HG02852 (cell line): Measurements from ENCODE around the gene KRTAP4-3.
"Not testable (repeated sequence)": the region's sequence is repeated elsewhere in the genome, so short reads cannot be mapped to it uniquely, and the experiment has no call there.

ENCODE experiments used
- ATAC-seq: cut with Tn5 transposase; IDR thresholded peaks from one replicate; pipeline ENCODE4 v1.9.1; 2021; ENCODE audit warnings: mild to moderate bottlenecking, moderate library complexity; ENCODE audit not compliant: unreplicated experiment

Gene KRTAP4-3

DNA sequence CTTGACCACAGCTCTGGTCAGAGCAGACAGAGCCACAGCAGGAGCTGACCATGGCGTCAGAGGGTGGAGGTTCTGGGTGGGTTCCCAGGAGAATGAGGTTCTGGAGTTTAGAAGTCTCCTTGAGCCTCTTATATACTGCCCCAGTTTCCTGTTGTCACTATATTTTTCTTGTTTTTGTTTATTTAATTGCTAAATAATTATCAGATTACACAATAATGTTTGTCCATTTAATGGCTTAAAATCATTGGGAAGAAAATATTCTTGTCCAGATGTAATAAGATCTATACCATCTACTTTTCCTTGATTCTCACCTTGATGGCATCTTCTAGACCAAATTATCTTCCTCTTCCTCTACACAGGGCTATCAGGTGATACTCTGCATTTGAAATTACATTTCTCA is at the start of gene KRTAP4-3:
Gene KRTAP4-3 (minus strand): TSS at position 101 of the 400 bp plus-strand sequence. CDS start 49 bp downstream, at position 52.
- ATAC-seq, result no peak

DNA sequence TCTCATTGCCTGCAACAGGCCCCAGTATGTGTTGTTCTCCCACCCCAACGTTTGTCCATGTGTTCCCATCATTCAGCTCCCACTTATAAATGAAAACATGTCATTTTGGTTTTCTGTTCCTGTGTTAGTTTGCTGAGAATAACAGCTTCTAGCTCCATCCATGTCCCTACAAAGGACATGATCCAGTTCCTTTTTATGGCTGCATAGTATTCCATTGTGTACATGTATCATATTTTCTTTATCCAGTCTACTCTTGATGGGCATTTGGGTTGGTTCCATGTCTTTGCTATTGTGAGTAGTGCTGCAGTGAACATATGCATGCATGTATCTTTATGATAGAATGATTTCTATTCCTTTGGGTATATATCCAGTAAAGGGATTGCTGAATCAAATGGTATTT is 47.7 kb upstream of the KRTAP4-3 start:
- no peak for ATAC-seq

DNA sequence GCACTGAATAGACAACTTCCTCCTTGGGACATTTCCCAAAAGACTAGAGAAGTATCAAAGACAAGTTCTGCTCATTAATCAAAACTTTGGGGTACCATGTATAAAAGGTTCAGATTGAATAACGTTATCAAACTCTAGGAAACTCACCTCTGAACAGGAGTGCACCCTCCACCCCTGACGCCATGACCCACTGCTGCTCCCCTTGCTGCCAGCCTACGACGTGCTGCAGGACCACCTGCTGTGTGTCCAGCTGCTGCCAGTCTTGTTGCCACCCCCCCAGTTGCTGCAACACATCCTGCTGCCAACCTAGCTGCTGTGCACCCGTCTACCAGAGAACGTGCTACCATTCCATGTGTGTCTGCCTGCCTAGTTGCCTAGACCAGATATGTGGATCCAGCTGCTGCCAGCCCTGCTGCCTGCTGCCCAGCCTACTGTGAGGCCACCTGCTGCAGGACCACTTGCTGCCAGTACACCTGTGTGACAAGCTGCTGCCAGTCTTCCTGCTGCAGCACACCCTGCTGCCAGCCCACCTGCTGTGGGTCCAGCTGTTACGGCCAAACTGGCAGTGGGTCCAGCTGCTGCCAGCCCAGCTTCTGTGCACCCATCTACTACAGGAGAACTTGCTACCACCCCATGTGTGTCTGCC is 44.6 kb upstream of the KRTAP4-3 start:
- no peak for ATAC-seq

DNA sequence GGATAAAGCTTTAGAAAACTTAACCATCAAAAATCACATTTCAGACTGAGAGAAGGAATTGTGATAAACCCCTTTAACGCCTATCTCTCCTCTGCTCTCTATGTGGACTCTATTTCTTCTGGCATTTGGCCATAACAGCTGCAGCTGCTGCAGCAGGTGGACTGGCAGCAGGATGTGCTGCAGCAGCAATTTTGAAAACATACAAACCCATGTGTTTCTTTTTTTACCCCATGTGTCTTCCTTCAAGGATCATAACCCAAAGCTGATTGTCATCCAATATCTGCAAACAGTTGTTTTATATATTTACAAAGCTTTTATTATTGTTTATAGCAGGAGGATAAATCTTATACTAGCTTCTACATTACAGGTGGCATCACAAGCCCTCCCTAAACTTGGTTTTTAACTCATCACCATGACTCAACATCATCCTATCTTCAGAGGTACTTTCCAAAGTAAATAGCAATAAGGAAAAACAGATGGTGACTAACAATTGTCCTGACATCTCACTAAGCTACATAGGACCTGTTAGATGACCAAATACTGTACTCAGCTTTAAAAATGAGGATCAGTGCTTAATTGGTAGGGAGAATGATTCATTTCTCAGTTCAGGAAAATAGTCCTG is 43.9 kb upstream of the KRTAP4-3 start:
- ATAC-seq, result no peak

DNA sequence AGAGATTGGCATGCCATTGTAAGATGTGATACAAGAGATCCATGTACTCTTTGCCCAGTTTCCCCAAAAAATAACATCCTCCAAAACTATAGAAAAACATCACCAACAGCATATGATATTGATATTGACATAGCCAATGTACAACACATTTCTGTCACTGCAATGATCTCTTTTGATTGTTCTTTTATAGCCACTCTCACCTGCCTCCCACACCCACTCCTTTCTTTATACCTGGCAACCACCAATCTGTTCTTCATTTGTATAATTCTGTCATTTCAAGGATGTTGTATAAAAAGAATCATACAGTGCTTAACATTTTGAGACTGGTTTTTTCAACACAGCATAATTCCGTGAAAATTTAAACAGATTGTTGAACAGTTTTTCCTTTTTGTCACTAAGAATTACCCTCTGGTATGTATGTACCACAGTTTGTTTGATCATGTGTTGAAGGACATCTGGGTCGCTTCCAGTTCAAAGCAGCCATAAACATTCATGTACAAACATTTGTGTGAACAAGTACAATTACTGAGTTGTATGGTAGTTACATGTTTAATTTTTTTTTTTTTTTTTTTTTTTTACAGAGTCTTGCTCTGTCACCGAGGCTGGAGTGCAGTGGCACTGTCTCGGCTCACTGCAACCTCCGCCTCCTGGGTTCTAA is 31.5 kb upstream of the KRTAP4-3 start:
- no peak for ATAC-seq

DNA sequence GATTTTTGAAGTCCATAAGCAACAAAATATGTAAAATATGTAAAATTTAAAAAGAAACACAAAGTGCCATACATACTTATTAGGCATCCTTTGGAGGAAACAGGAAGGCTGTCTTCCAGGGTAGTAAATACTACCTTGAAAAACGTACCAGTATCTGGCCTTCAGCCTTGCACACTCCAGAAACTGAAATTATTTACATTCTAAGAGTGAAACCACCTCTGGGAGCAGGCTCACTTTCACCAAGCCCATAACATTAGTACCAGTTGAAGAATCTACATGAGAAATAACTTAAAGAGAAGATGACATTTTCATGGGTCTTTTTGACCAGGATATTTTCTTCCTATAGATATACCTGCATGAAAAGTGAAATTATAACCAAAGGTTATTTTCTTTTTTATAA is 28.0 kb upstream of the KRTAP4-3 start:
- no peak for ATAC-seq

DNA sequence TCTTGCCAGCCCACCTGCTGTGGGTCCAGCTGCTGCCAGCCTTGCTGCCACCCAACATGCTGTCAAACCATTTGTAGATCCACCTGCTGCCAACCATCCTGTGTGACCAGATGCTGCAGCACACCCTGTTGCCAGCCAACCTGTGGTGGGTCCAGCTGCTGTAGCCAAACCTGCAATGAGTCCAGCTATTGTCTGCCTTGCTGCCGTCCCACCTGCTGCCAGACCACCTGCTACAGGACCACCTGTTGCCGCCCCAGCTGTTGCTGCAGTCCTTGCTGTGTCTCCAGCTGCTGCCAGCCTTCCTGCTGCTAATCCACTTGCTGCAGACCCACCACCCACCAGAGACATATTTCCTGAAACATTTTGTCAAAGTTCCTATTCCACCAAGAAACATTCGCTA is 22.3 kb upstream of the KRTAP4-3 start:
- no peak for ATAC-seq

DNA sequence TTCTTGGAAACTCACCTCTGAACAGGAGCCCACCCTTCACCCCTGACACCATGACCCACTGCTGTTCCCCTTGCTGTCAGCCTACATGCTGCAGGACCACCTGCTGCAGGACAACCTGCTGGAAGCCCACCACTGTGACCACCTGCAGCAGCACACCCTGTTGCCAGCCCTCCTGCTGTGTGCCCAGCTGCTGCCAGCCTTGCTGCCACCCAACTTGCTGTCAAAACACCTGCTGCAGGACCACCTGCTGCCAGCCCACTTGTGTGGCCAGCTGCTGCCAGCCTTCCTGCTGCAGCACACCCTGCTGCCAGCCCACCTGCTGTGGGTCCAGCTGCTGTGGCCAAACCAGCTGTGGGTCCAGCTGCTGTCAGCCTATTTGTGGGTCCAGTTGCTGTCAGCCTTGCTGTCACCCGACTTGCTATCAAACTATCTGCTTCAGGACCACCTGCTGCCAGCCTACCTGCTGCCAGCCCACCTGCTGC is 21.9 kb upstream of the KRTAP4-3 start, which contains the start of gene KRTAP9-1:
Gene KRTAP9-1 (plus strand): TSS at position 51 of the 482 bp plus-strand sequence. CDS start 0 bp downstream, at position 51.
- not testable (repeated sequence) for ATAC-seq

DNA sequence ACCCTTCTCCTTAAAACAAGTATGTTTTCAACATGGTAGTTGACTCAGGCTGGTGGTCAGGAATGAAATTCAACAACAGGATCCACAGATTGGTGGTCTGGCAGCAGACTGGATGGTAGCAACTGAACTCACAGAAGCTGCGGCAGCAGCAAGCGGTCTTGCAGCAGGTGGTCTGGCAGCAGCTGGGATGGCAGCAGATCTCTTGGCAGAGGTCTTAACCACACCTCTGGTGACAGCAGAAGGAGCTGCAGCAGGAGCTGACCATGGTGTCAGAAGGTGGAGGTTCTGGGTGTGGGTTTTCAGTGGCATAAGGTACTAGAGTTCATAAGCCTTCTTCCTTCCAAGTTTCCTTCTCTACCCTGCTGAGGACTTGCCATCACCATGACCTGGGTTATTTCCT is 18.9 kb upstream of the KRTAP4-3 start:
- no peak for ATAC-seq

DNA sequence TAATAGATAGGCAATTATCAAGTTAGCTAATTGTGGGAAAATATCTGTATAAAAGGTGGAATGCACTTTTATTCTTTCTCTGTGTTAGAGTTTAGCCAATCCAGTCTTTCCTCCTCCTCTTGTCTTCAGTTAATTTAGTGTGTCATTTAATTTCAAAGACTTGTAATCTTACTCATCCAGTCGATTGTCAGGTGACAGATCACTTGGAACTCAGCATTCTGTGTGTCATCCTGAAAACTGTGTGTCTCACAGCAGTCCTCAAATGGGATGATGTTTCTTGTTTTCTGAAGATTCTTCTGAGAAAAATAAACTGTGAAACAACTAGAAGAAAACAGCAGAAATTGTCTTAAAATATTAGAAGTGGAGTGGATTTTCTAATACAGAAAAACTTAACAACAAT is 17.0 kb upstream of the KRTAP4-3 start:
- no peak for ATAC-seq

DNA sequence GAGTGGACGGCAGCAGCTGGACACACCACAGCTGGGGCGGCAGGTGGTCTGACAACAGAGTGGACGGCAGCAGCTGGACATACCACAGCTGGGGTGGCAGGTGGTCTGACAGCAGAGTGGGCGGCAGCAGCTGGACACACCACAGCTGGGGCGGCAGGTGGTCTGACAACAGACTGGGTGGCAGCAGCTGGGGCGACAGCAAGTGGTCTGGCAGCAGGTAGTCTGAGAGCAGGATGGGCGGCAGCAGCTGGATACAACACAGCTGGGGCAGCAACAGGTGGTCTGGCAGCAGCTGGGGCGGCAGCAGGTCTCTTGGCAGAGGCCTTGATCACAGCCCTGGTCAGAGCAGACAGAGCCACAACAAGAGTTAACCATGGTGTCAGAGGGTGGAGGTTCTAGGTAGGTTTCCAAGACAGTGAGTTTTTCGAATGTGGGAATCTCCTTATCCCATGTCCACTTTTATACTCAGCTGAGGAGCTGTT is 16.5 kb upstream of the KRTAP4-3 start, which contains the start of gene KRTAP4-1:
Gene KRTAP4-1 (minus strand): TSS at position 432 of the 482 bp plus-strand sequence. CDS start 57 bp downstream, at position 375.
- no peak for ATAC-seq

DNA sequence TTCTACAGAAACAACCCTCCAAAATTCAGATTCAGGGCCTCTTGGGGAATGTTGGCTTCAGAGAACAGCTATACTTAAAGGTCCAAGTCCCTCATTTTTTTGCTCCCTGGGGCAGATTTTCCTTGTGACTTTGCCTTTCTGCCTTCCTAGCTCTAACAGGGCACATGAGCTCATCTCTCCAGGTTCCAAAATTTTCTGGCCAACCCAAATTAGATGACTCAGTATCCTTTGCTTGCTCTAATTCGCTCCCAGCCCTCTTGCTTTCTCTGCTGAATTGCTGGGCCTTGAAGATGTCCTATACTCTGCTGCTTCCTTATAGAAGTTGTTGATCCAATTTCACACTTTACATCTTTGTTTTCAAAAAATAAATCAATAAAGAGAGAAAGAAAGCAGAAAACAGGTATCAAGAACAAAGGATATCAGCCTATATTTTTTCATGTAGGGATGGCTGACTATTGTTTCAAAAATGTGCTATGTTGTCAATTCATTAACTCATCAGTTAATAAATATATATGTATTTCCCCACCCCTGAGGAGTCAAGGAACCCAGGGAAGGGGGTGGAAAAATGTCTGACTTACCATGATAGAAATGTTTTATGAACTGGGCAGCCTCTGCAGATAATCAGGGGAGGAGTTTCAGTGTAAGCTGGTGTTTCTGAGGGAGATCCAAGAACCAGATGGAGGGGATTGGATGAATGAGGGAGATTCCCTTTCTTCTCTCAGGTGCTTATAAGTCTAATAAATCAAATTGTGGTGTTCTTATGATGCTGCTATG is 11.0 kb upstream of the KRTAP4-3 start:
- ATAC-seq, result no peak

DNA sequence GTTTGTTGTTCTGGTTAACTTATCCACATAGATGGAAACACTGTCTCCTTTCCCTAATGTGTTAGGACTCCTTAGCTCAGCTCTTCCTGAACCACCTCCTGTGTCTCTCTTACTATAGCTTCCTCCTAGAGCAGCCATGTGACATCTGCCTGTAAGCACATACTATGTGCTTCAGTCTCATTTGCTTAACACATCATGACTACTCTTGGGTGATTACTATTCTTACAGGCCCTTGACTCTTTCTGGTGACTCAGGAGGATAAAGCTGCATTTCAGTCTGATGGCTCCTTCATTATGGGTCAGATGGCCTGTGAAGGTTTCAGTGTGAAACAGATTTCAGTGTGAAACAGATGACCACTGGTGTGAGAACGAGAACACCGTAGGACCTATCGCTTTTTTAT is 10.3 kb upstream of the KRTAP4-3 start:
- no peak for ATAC-seq

DNA sequence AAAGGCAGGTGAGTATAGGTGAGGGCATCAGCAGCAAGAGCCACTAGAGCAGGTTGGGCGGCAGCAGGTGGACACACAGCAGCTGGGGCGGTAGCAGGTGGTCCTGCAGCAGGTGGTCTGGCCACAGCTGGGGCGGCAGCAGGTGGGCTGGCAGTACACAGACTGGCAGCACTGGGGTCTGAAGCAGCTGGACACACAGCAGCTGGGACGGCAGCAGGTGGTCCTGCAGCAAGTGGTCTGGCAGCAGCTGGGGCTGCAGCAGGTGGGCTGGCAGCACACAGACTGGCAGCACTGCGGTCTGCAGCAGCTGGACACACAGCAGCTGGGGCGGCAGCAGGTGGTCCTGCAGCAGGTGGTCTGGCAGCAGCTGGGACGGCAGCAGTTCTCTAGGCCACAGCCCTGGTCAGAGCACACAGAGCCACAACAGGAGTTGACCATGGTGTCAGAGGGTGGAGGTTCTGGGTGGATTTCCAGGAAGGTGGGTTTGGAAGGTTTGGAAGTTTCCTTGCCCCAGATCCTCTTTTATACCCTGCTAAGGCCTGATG is 9.8 kb upstream of the KRTAP4-3 start, which contains the start of gene KRTAP4-2:
Gene KRTAP4-2 (minus strand): TSS at position 495 of the 545 bp plus-strand sequence. CDS start 57 bp downstream, at position 438.
- ATAC-seq, result no peak

DNA sequence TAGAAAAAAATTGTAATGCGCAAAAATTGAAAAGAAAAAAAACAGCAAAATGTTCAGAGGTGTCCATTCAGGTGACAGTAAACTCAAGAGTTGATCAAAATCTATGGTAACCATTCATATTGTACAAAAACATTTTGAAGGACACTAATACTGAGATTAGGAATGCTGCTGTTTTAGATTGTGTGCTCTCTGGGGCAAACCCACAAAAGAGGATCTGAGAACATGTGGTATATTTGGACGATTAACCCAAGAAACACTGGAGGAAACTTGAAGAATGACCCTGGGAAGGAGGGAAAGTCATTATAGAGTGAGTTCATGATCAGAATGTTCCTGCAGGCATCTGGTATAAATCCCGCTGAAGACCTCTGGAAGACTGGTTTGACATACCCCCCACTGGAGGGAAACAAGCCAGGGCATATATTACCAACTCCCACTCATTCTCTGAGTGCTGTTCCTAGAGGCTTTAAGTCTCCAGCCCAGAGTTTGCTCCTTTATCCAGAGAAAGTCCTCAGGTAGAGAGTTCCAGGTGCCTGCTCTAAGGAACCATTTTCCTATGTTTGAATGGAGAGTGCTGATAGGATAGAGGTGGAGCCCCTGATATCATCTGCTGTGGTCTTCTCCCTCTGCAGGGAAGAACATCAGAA is 8.8 kb upstream of the KRTAP4-3 start:
- ATAC-seq, result no peak

DNA sequence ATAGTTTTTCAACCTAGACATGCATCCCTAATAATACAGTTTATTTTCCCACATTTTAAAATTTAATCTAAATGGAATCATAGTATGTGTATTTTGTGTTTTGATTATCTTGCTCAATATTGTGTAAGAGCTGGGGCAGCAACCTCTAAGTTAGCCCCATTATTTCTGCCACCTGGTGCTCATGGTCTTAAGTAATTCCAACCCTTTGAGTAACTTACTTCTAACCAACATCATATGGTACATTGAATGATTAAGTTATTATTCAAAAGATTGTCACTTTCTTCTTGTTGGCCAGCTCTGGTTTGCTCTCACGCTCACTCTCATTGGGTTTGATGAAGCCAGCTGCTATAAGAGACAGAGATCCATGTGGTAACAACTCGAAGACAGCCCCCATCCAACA is 3.9 kb upstream of the KRTAP4-3 start:
- ATAC-seq, result no peak

DNA sequence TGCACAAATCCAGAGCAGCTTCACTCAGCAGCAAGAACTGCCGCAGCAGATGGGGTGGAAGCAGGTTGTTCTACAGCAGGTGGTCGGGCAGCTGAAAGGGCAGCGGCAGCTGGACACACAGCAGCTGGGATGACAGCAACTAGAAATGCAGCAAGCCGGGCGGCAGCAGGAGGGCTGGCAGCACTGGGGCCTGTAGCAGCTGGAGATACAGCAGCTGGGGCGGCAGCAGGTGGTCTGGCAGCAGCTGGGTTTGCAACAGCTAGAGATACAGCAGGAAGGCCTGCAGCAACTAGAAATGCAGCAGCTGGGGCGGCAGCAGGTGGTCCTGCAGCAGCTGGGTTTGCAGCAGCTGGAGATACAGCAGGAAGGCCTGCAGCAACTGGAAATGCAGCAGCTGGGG is 460 bp downstream of the KRTAP4-3 start:
- ATAC-seq, result no peak

DNA sequence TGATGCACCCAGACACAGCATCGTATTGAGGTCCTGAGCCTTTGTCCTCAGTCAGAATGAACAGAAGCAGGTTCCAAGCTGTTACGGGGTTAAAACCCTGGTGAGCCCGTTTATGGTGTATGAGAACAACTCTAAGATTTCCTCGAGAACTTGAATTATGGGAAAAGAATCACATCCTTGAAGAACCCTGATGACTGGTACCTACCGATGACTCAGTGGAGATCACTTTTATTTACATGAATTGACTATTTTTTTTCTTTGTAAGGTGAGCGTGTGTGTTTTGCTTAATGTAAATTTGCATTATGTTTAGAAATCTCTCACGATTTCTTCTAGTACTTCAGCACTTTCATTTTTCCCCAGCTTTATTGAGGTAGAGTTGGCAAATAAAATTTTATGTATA is 4.2 kb downstream of the KRTAP4-3 start:
- no peak for ATAC-seq

DNA sequence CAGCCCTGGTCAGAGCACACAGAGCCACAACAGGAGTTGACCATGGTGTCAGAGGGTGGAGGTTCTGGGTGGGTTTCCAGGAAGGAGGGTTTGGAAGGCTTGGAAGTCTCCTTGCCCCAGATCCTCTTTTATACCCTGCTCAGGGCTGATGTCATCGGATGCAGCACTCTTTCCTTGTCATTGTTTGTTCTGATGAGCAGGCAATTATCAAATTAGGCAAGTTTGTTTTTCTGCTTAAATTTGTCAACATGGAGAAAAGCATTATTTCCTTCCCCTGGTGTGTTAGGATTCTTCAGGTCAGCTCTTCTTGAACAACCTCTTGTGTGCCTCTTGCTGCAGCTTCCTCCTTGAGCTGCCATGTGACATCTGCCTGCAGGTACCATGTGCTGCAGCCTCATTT is 7.4 kb downstream of the KRTAP4-3 start, which contains the start of gene KRTAP4-4:
Gene KRTAP4-4 (minus strand): TSS at position 101 of the 400 bp plus-strand sequence. CDS start 57 bp downstream, at position 44.
- no peak for ATAC-seq

DNA sequence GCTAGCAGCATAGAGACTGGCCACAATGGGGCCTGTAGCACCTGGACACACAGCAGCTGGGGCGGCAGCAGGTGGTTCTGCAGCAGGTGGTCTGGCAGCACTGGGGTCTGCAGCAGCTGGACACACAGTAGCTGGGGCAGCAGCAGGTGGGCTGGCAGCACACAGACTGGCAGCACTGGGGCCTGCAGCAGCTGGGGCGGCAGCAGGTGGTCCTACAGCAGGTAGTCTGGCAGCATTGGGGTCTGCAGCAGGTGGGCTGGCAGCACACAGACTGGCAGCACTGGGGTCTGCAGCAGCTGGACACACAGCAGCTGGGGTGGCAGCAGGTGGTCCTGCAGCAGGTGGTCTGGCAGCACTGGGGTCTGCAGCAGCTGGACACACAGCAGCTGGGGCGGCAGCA is 7.8 kb downstream of the KRTAP4-3 start:
- ATAC-seq, result not testable (repeated sequence)
